HK-2 (cell line): ENCODE results near the gene CDC42EP1.

Experiments
- DNase-seq: peaks from one replicate; pipeline ENCODE4 v3.0.0-alpha.2; 2018; ENCODE audit not compliant: unreplicated experiment

The CDC42EP1 gene

GRCh38 chr22:37610480-37611129 lies 50.3 kb downstream of the CDC42EP1 start:
- DNase-seq, result no peak

- DNase-seq, result no peak
Observed at GRCh38 chr22:37611207-37611606, 50.9 kb downstream of the CDC42EP1 start.

- DNase-seq, result no peak
Observed at GRCh38 chr22:37616201-37617083, 56.2 kb downstream of the CDC42EP1 start.

DNA sequence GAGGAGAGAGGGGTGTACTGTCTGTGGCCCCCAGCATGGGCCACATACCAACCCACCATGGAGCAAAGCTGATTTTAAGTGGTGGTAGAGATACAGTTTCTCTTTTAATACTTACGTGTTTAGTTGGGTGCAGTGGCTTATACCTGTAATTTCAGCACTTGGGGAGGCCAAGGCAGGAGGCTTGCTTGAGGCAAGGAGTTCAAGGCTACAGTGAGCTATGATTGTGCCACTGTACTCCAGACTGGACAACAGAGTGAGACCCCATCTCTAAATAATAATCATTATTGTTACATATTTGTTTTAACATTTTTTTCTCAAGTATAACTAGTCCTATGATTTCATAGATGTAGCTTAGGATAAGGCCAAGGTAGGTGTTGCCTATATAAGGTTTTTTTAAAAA lies 57.2 kb downstream of the CDC42EP1 start:
- no peak for DNase-seq

DNA sequence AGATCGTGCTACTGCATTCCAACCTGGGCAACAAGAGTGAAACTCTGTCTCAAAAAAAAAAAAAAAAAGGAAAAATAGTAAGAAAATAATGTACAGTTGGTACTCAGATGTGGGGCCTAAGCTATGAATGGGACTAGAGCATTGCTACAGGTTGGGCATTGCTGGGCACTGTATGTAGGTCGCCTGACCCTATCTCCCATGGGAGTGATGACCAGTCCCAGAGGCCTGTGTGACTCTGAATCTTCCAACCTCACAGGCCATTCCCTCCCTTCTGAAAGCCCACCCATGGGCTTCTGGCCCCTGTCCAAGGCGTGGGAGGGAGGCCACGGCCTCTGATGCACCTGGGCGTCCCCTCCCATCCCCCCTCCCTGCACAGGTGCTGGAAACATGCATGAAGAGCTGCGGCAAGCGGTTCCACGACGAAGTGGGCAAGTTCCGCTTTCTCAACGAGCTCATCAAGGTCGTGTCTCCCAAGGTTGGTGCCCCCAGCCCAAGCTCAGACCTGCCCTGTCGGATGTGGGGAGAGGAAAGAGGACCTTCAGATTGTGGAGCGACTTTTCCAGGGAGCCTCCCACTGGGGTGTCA lies 57.9 kb downstream of the CDC42EP1 start:
- DNase-seq, result no peak

DNA sequence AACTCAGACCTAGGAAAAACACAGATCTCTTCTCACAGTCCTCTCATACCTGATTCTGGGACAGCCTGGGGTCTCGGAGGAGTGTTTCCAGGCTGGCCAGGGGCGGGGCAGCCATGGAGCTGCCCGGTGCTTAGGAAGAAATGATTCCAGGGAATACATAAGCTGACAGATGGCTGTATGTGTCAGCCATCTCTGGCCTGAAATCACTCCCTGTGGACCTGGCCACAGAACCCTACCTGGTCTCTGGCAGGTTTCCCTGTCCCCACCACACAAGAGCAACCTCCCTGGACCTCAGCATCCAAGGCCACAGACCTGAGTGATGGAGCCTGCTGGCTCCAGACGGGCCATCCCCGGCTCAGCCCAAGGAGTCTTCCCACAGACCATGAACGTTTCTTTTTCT lies 58.4 kb downstream of the CDC42EP1 start:
- no peak for DNase-seq
